MM.1S (cell line): ENCODE data around the gene CABS1.

ENCODE experiments used
- DNase-seq: peaks from one replicate; pipeline ENCODE4 v3.0.0-alpha.2; 2015
- H2AFZ ChIP-seq: fragments of 300-600 bp; sonication (generic); 2 replicates; pipeline ENCODE4 v1.6.0; 2016; ENCODE audit warnings: antibody characterized with exemption, low read length
- H3F3A ChIP-seq: fragments of 300-600 bp; sonication (generic); 2 replicates; pipeline ENCODE4 v1.6.1; 2016; ENCODE audit warnings: mild to moderate bottlenecking, antibody characterized with exemption, low read length, moderate library complexity, mixed read lengths; ENCODE audit not compliant: insufficient read depth
- H3K27ac ChIP-seq: fragments of 300-600 bp; sonication (generic); 2 replicates; pipeline ENCODE4 v1.5.1; 2016; ENCODE audit warnings: mild to moderate bottlenecking, low read length
- H3K27me3 ChIP-seq: fragments of 300-600 bp; sonication (generic); replicated peaks from 2 replicates; pipeline ENCODE4 v1.6.0; 2016; ENCODE audit warnings: low read length; ENCODE audit not compliant: insufficient read depth
- H3K36me3 ChIP-seq: fragments of 300-600 bp; sonication (generic); replicated peaks from 2 replicates; pipeline ENCODE4 v1.6.1; 2016; ENCODE audit warnings: mild to moderate bottlenecking, low read length, mixed read lengths; ENCODE audit not compliant: insufficient read depth
- H3K4me1 ChIP-seq: fragments of 300-600 bp; sonication (generic); 2 replicates; pipeline ENCODE4 v1.6.1; 2016; ENCODE audit warnings: low read length, mixed read lengths
- H3K4me2 ChIP-seq: fragments of 300-600 bp; sonication (generic); 2 replicates; pipeline ENCODE4 v1.6.0; 2016; ENCODE audit warnings: low read depth, low read length
- H3K4me3 ChIP-seq: fragments of 300-600 bp; sonication (generic); 2 replicates; pipeline ENCODE4 v1.5.1; 2016; ENCODE audit warnings: low read length, mixed read lengths
- H3K79me2 ChIP-seq: fragments of 300-600 bp; sonication (generic); 2 replicates; pipeline ENCODE4 v1.6.1; 2016; ENCODE audit warnings: mixed run types, low read length, mixed read lengths
- H3K9ac ChIP-seq: fragments of 300-600 bp; sonication (generic); 2 replicates; pipeline ENCODE4 v1.6.1; 2016; ENCODE audit warnings: low read length, mixed read lengths
- H3K9me2 ChIP-seq: fragments of 300-600 bp; sonication (generic); replicated peaks from 2 replicates; pipeline ENCODE4 v1.6.1; 2016; ENCODE audit warnings: mild to moderate bottlenecking, low read length, mixed read lengths; ENCODE audit not compliant: insufficient read depth
- H3K9me3 ChIP-seq: fragments of 300-600 bp; sonication (generic); replicated peaks from 2 replicates; pipeline ENCODE4 v1.6.1; 2016; ENCODE audit warnings: mild to moderate bottlenecking, low read length, mixed read lengths; ENCODE audit not compliant: insufficient read depth
- H4K20me1 ChIP-seq: fragments of 300-600 bp; sonication (generic); 2 replicates; pipeline ENCODE4 v1.6.1; 2016; ENCODE audit warnings: mild to moderate bottlenecking, low read length, moderate library complexity, mixed read lengths; ENCODE audit not compliant: insufficient read depth
- EZH2 ChIP-seq: fragments of 300-600 bp; sonication (generic); optimal IDR thresholded peaks from 2 replicates; pipeline ENCODE3; 2017; ENCODE audit warnings: low read depth, mild to moderate bottlenecking, antibody characterized with exemption, low read length, mixed read lengths
- EZH2phosphoT487 ChIP-seq: fragments of 300-600 bp; sonication (generic); IDR thresholded peaks from 2 replicates; pipeline ENCODE4 v1.6.1; 2018; ENCODE audit warnings: antibody characterized with exemption, low read length
- TF ChIP-seq, protein P1 (sequence below): fragments of 300-600 bp; sonication (generic); IDR thresholded peaks from 2 replicates; pipeline ENCODE4 v1.5.1; 2016; ENCODE audit warnings: antibody characterized with exemption, low read length, mixed read lengths

Gene CABS1

DNA sequence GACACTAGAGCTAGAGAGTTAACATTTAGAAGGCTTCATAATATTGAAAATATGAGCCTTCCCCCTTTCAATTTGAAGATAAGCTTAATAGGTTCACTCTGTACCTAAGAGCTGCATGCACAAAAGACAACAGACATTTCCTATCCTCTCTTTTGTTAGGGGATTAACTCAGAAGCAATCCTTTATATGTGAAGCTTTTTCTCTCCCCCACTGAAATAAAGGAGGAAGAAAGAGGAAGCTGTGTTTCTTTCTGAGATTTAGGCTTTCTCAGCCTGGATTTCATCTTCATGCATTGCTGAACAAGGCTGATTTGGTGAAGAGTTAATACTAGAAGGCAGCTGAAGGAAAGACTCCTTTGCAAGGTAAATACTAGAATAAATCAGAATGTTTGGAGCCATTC, 21.0 kb upstream of the CABS1 start:
- Histone ChIP-seq H2AFZ (no peak overlapping the region), H3K9ac (no peak overlapping the region), H3K27ac (no peak overlapping the region), H3K4me3 (no peak overlapping the region), H3F3A (no peaks in the 10 kb centered on the region), H3K9me2 (no peaks in the 10 kb centered on the region), H3K36me3 (no peaks in the 10 kb centered on the region), H4K20me1 (no peaks in the 10 kb centered on the region), H3K9me3 (no peaks in the 10 kb centered on the region), H3K4me2 (no peak overlapping the region), H3K27me3 (no peaks in the 10 kb centered on the region), H3K79me2 (no peaks in the 10 kb centered on the region), H3K4me1 (no peaks in the 10 kb centered on the region)
- no peak for TF ChIP-seq EZH2phosphoT487
- TF ChIP-seq, protein P1, sequence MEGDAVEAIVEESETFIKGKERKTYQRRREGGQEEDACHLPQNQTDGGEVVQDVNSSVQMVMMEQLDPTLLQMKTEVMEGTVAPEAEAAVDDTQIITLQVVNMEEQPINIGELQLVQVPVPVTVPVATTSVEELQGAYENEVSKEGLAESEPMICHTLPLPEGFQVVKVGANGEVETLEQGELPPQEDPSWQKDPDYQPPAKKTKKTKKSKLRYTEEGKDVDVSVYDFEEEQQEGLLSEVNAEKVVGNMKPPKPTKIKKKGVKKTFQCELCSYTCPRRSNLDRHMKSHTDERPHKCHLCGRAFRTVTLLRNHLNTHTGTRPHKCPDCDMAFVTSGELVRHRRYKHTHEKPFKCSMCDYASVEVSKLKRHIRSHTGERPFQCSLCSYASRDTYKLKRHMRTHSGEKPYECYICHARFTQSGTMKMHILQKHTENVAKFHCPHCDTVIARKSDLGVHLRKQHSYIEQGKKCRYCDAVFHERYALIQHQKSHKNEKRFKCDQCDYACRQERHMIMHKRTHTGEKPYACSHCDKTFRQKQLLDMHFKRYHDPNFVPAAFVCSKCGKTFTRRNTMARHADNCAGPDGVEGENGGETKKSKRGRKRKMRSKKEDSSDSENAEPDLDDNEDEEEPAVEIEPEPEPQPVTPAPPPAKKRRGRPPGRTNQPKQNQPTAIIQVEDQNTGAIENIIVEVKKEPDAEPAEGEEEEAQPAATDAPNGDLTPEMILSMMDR, result no peak
- TF ChIP-seq EZH2, result no peak
- DNase-seq, result no peak

DNA sequence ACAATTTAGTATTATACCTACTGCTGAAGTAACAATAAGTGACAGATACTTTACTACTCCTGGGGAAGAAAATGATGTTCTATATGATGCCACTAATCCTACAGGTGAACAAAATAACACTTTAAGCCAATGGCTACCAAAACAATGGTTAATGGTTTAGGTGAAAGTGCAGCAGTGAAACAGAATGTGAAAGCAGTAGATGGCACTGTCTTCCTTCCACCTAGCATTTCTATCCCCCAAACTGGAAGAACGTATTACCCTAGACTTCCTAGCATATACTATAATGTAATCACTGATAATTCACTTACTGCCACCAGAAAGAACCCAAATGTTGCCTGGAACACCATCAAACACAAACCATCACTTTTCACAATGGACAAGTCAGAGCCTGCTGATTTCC, 18.9 kb upstream of the CABS1 start:
- Histone ChIP-seq H3K4me2 (no peak overlapping the region), H3K9ac (no peak overlapping the region)

DNA sequence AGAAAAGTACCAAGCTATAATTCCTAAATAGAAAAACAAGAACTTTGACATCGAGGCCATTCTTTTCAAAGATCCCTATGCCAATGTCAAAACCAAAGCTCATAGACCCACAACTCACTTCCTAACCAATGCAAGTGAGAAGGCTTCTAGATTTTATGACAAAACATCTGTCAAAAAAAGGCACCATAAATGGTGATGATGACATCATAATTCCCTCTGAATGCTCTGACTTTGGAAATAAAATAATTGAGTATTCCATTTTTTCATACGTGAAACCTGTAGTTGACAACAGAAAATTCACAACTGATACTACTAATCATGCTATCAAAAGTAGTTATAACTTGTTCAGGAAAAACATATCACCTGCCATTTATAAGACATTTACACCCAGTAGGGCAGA, 8.7 kb upstream of the CABS1 start:
- Histone ChIP-seq H3K9ac (no peak overlapping the region), H3K4me3 (no peak overlapping the region), H3K9me3 (no peaks in the 10 kb centered on the region), H3K4me2 (no peak overlapping the region), H3K4me1 (no peaks in the 10 kb centered on the region), H3K36me3 (no peaks in the 10 kb centered on the region), H3K27ac (no peak overlapping the region), H4K20me1 (no peaks in the 10 kb centered on the region), H3K9me2 (no peaks in the 10 kb centered on the region), H3F3A (no peaks in the 10 kb centered on the region), H2AFZ (no peak overlapping the region), H3K79me2 (no peaks in the 10 kb centered on the region), H3K27me3 (no peaks in the 10 kb centered on the region)
- no peak for TF ChIP-seq EZH2
- TF ChIP-seq, protein P1, result no peak
- no peak for TF ChIP-seq EZH2phosphoT487
- no peak for DNase-seq

More for the DNA sequence above, 18.9 kb upstream of the CABS1 start:
- no peaks in the 10 kb centered on the region for H3K9me3 ChIP-seq
- H3K36me3 ChIP-seq, result no peaks in the 10 kb centered on the region
- no peaks in the 10 kb centered on the region for H3F3A ChIP-seq
- no peaks in the 10 kb centered on the region for H3K9me2 ChIP-seq
- no peak overlapping the region for H2AFZ ChIP-seq
- H3K4me1 ChIP-seq, result no peaks in the 10 kb centered on the region
- H3K79me2 ChIP-seq, result no peaks in the 10 kb centered on the region
- peak; percentile 57 for DNase-seq
- no peak overlapping the region for H3K4me3 ChIP-seq
- TF ChIP-seq EZH2phosphoT487 (no peak), EZH2 (no peak)
- TF ChIP-seq, protein P1, result peak; percentile 52
- H3K27me3 ChIP-seq, result no peaks in the 10 kb centered on the region
- no peak overlapping the region for H3K27ac ChIP-seq
- no peaks in the 10 kb centered on the region for H4K20me1 ChIP-seq

DNA sequence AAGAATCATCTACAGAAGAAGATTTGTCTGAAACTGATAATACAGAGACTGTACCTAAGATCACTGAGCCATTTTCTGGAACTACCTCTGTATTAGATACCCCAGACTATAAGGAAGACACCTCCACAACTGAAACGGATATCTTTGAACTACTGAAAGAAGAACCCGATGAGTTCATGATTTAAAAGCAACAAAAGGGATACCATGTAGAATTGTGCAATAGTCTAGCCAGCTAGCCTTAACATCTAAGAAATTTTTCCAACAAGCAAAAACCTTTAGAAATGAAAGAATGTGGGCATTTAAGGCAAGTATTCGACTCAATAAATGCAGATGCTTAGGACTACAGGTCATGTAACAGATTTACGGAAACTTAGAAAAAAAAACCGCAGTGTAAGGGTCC, 1.3 kb downstream of the CABS1 start:
- TF ChIP-seq, protein P1, result no peak
- TF ChIP-seq EZH2phosphoT487, result no peak
- no peak for TF ChIP-seq EZH2
- H3K4me3 ChIP-seq, result no peak overlapping the region
- no peaks in the 10 kb centered on the region for H3K9me2 ChIP-seq
- no peaks in the 10 kb centered on the region for H3K79me2 ChIP-seq
- no peak overlapping the region for H2AFZ ChIP-seq
- no peak overlapping the region for H3K27ac ChIP-seq
- H3K36me3 ChIP-seq, result no peaks in the 10 kb centered on the region
- no peaks in the 10 kb centered on the region for H3K9me3 ChIP-seq
- H3K27me3 ChIP-seq, result no peaks in the 10 kb centered on the region
- DNase-seq, result no peak
- H3K4me1 ChIP-seq, result no peaks in the 10 kb centered on the region
- H3K9ac ChIP-seq, result no peak overlapping the region
- no peak overlapping the region for H3K4me2 ChIP-seq
- no peaks in the 10 kb centered on the region for H3F3A ChIP-seq
- no peaks in the 10 kb centered on the region for H4K20me1 ChIP-seq
